NCI-H146 (cell line): ENCODE results near the gene OR14A2.
"Not testable (repeated sequence)": the region's sequence is repeated elsewhere in the genome, so short reads cannot be mapped to it uniquely, and the experiment has no call there.

Experiments used
- DNase-seq: peaks from one replicate; lab custom pipeline; 2025; lab: John Stamatoyannopoulos, UW

The OR14A2 gene

DNA sequence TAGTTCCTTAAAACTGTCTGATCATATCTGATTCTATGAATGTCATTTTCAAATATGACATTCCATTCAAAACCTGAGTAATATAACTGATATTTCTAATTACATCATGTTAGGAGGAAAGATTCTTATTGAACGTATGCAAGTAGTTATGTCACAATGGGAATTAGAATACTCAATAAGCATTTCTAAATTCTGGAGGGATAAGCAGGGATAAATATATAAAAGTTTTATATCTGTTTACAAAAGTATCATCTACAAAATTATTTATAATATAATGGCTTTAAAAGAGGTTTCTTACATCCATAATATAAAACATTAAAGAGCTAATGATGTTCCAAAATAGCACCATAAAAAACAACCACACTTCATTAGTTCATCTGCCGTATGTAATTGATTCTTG, at the start of gene OR14A2:
TSS of gene OR14A2 (minus strand) at position 101 of the 400 bp plus-strand sequence.
- DNase-seq = no peak

DNA sequence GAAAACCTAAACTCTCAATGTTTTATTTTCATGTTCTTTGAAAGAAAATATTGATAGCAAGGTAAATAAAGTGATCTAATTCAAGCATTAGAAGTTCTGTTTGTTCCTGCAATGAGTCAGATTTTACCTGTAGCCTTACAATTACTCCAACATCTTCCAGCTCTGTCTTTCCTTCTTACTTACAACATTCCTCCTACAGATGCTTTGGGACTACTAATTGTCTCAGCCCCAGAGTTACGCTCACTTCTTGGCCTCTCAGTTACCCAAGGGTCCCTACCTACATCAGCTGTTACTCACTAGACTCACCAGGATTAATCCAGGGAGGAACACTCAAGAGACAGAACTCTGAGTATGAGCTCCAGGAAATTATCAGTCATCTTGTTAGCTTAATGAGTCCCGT, 49.6 kb upstream of the OR14A2 start:
- DNase-seq = no peak

DNA sequence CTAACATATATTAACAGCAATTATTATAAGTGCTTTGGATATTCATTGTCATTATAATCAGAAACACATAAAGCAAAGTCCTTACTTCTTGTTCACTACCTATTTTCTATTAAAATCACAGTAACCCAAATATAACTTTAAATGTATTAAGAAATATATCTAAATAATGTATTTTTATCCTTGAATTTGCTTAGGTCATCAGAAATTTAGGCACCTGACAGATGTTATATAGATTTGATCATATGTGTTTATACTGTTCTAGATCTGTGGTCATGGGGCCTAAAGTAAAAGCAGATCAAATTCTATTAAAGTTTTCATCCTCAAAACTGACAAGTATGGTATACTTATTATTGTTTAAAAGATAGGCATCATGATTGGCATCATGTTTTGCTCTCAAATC, 21.7 kb upstream of the OR14A2 start:
- DNase-seq = no peak

DNA sequence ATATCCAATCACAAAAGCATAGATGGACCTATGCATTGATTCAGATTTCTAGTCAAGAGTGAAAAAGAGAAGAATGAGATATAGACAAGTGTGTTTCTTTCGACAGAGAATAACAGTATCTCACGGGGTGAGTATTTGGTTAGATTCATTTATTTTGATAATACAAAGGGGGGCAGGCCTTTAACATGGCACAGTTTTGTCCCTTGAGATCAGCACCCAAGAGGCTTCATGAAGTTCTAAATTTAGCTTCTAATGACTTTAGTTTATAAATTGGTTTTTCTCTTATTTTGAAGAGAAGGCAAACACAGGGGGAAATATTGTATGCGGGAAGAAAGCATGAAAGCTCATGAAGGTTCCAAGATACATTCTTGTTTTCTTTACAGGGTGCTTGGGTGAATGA, 12.5 kb upstream of the OR14A2 start, which contains the start of gene OR1C1:
TSS of gene OR1C1 (minus strand) at position 101 of the 400 bp plus-strand sequence. CDS start 2,150 bp downstream, outside the sequence.
- no peak for DNase-seq

GRCh38 chr1:247754311-247754710, 6.4 kb upstream of the OR14A2 start:
- DNase-seq = not testable (repeated sequence)

DNA sequence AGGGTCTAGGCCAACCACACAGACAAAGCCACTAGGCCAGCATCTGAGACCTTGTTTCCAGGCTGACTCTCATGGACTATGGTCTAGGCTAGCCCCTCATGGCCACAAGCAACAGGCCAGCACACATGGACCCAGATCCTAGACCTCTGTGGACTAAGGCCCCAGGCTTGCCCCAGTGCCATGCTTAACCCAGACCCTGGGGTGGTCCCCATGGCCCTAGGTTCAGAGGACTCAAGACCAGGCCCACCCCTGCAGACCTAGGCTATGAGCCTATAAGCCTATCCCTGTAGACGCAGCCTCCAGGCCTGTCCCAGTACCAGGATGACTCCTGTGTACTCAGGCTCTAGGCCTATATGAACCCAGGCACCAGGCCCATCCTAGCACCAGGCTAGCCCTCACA, 1.9 kb upstream of the OR14A2 start:
- no peak for DNase-seq

DNA sequence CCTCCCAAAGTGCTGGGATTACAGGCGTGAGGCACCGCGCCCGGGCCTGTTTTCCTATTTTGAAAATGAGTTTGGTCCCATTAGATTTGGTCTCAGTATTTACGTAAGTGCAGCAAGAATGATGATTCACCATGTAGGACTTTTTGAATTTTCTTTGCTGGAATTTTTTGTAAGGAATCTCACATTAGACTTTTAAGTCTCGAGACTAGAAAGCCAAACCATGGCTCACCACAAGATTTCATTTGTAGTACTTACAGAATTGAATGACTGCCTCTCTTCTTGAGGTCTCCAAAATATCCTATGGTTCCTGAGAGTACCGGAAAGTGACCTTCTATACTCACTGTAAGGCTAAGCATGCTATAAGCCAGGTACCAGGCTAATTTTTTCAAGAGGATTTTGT, 325 bp downstream of the OR14A2 start:
- no peak for DNase-seq

DNA sequence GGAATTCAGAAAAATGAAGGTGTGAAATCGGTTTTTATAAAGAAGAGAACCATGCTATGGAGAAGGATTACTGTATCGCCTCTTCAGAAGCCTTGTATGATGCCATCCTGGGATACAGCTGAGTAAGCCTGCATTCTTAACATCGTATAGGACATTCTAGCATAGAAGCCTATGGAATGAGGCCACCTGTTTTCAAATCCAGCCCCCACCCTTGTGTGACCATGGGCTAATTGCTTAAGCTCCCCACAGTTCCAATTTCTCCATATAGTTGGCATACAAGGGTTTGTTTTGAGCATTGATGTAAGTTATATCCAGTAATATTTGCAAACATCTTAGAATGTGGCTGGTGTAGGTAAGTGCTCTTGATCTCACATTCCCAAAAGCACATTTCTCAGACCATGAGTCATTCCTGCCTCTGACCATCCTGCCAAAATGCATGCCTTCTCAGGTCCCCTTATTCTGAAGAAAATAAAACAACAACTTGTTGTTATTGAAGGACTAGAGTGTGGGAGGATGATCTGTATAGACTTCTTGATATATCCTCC, 1.5 kb downstream of the OR14A2 start:
- DNase-seq = no peak

GRCh38 chr1:247742215-247742760, 5.7 kb downstream of the OR14A2 start:
- DNase-seq = not testable (repeated sequence)

GRCh38 chr1:247741756-247742155, 6.2 kb downstream of the OR14A2 start:
- DNase-seq = no peak

- no peak for DNase-seq
Observed at GRCh38 chr1:247740721-247741120, 7.2 kb downstream of the OR14A2 start.

GRCh38 chr1:247738315-247738714, 9.6 kb downstream of the OR14A2 start, which contains the start of gene OR14K1:
Gene OR14K1 (plus strand): TSS chr1:247738615. CDS start chr1:247738615, 0 bp downstream.
- DNase-seq = no peak

GRCh38 chr1:247721222-247721621, 26.7 kb downstream of the OR14A2 start:
- DNase-seq = no peak

GRCh38 chr1:247716546-247716945, 31.4 kb downstream of the OR14A2 start, which contains the start of gene OR6F1:
Gene OR6F1 (minus strand): TSS chr1:247716646. CDS start chr1:247712755, 3,891 bp downstream.
- no peak for DNase-seq

- DNase-seq = no peak
Observed at GRCh38 chr1:247713753-247714152, 34.2 kb downstream of the OR14A2 start.

DNA sequence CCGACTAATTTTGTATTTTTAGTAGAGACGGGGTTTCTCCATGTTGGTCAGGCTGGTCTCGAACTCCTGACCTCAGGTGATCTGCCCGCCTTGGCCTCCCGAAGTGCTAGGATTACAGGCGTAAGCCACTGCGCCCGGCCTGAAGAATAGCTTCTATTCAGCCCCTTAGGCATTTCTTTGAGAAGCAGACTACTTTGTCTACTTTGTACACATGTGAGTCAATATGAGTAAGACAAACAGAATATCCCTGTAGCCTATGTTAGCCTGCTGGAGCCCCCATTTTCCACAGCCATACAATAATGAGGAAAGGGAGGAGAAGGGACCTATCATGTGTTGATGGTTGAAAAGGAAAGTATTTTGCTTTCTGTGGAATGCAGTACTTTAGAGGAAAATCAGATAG, 37.3 kb downstream of the OR14A2 start:
- DNase-seq = not testable (repeated sequence)

DNA sequence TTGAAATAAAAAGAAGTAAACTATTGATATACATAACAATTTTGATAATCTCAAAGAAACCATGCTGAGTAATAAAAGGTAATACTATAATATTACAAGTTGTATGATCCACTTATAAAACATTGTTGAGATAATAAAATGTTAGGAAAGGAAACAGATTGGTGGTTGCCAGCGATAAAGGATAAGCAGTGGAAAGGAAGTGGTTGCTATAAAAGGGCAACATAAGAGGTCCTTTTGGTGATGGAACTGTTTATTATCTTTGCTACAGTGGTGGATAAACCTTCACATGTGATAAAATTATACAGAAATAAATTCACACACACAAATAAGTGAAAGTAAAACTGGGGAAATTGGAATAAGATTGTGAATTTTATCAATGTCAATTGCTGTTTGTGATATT, 46.6 kb downstream of the OR14A2 start:
- no peak for DNase-seq

- peak; percentile 46 for DNase-seq
Observed at GRCh38 chr1:247681288-247681897, 66.5 kb downstream of the OR14A2 start.

- no peak for DNase-seq
Observed at GRCh38 chr1:247680171-247680570, 67.8 kb downstream of the OR14A2 start.

GRCh38 chr1:247679639-247680038, 68.3 kb downstream of the OR14A2 start, which contains the start of gene OR13G1:
Gene OR13G1 (minus strand): TSS chr1:247679739. CDS start chr1:247673041, 6,698 bp downstream.
- DNase-seq = no peak
